GM18858 (cell line): ENCODE results near the gene TERB2.
"Not testable (repeated sequence)": the region's sequence is repeated elsewhere in the genome, so short reads cannot be mapped to it uniquely, and the experiment has no call there.

ENCODE experiments used
- ATAC-seq: cut with Tn5 transposase; IDR thresholded peaks from one replicate; pipeline ENCODE4 v1.9.1; 2021; ENCODE audit not compliant: unreplicated experiment

The TERB2 gene

DNA sequence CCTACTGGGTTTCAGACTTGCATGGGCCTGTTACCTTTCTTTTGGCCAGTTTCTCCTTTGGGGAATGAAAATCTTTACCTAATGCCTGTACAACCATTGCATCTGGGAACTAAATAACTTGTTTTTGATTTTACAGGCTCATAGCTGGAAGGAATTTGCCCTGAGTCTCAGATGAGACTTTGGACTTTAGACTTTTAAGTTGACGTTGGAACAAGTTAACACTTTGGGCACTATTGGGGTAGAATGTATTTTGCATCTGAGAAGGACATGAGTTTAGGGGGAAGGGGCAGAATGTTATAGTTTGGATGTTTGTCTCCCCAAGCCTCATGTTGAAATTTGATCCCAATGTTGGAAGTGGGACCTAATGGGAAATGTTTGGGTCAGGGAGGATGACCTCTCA, 44.7 kb downstream of the TERB2 start:
- ATAC-seq: not testable (repeated sequence)

DNA sequence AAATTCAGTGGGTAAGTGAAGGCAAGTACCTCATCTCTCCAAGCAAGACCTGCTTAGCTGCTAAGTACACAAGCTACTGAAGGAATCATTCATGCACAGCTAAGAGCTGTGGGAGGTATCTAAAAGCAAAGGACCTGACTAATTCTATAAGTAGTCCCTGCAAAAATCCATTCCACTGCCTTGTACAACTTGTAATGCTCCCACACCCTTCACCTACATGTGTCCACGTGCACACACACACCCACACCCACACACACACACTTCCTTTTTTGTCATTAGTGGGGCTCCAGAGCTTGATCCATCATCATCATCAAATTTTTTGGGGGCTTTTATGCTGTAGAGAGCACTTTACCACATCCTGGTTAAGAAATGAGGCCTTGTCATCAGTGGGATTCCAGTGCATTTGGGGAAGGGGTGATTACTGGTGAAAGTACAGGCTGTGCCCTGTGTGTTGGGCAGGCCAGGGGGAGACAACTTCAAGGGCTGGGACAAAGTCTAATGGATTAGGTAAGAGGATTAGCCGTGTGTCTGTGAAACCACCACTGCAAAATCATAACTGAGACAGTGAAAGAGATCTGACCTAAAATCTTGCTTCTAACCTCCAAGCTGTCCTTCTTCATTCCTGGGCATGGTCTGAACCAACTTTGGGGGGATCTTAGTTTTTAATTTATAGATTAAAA, 47.4 kb downstream of the TERB2 start:
- ATAC-seq: not testable (repeated sequence)

DNA sequence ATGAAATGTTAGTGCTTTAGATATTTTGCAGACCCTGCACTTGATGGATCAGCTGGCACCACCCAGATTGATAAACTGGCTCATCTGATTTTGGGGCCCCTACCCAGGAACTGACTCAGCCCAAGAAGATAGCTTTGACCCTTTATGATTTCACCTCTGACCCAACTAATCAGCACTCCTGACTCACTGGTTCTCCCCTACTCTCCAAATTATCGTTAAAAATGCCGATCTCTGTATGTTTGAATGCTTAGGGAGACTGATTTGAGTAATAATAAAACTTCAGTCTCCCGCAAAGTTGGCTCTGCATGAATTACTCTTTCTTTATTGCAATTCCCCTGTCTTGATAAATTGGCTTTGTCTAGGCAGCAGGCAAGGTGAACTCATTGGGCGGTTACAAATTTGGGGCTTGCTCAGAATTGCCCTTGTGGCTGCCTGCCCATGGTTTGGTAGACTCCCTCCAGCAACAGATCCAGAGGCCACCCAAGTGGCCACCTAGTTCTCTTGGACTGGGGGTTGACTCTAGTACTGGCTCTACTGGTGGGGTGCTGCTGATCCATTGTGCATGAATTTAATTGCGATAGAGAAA, 48.2 kb downstream of the TERB2 start:
- not testable (repeated sequence) for ATAC-seq

DNA sequence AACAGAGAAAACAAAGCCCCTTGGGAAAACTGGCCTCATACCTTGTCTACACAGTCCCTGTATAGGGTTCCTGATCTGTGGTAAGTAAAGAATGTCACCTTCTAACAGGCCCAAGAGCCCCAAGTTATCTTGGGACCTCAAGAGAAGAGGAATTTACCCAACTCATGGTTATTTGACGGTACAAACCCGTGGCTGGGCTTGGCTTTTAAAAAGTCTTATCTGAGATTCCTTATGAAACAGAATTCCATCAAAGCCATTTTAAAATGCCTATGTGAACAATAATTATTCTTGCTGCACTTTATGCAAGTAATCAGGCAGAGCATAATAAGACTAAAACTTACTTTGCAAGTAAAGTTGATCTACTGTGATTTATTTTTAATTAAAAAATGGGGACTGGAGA, 52.6 kb downstream of the TERB2 start:
- no peak for ATAC-seq

DNA sequence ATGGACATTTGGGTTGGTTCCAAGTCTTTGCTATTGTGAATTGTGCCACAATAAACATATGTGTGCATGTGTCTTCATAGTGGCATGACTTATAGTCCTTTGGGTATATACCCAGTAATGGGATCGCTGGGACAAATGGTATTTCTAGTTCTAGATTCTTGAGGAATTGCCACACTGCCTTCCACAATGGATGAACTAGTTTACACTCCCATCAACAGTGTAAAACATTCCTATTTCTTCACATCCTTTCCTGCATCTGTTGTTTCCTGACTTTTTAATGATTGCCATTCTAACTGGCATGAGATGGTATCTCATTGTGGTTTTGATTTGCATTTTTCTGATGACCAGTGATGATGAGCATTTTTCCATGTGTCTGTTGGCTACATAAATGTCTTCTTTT, 58.6 kb downstream of the TERB2 start:
- not testable (repeated sequence) for ATAC-seq

DNA sequence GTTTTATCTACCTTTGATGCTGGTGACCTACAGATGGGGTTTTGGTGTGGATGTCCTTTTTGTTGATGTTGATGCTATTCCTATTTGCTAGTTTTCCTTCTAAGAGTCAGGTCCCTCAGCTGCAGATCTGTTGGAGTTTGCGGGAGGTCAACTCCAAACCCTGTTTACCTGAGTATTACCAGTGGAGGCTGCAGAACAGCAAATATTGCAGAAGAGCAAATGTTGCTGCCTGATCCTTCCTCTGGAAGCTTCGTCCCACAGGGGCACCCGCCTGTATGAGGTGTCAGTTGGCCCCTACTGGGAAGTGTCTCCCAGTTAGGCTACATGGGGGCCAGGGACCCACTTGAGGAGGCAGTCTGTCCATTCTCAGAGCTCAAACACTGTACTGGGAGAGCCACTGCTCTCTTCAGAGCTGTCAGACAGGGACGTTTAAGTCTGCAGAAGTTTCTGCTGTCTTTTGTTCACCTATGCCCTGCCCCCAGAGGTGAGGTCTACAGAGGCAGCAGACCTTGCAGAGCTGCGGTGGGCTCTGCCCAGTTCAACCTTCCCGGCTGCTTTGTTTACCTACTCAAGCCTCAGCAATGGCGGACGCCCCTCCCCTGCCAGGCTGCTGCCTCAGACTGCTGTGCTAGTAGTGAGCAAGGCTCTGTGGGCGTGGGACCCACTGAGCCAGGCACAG, 63.9 kb downstream of the TERB2 start:
- ATAC-seq: not testable (repeated sequence)

DNA sequence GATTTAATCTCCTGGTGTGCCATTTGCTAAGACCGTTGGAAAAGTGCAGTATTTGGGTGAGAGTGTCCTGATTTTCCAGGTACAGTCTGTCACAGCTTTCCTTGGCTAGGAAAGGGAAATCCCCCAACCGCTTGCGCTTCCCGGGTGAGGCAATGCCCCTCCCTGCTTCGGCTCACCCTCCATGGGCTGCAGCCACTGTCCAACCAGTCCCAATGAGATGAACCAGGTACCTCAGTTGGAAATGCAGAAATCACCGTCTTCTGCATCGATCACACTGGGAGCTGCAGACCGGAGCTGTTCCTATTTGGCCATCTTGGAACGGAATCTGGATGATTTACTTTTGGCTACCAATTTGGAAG, 64.4 kb downstream of the TERB2 start:
- ATAC-seq: not testable (repeated sequence)

DNA sequence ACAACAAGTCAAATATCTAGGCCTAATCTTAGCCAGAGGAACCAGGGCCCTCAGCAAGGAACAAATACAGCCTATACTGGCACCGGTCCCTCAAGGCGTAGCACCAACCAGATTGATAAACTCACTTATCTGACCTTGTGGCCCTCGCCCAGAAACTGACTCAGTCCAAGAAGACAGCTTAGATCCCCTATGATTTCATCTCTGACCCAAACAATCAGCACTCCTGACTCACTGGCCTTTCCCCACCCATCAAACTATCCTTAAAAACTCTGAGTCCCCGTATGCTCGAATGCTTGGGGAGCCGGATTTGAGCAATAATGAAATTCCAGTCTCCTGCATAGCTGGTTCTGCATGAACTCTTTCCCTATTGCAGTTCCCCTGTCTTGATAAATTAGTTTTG, 64.9 kb downstream of the TERB2 start:
- no peak for ATAC-seq

DNA sequence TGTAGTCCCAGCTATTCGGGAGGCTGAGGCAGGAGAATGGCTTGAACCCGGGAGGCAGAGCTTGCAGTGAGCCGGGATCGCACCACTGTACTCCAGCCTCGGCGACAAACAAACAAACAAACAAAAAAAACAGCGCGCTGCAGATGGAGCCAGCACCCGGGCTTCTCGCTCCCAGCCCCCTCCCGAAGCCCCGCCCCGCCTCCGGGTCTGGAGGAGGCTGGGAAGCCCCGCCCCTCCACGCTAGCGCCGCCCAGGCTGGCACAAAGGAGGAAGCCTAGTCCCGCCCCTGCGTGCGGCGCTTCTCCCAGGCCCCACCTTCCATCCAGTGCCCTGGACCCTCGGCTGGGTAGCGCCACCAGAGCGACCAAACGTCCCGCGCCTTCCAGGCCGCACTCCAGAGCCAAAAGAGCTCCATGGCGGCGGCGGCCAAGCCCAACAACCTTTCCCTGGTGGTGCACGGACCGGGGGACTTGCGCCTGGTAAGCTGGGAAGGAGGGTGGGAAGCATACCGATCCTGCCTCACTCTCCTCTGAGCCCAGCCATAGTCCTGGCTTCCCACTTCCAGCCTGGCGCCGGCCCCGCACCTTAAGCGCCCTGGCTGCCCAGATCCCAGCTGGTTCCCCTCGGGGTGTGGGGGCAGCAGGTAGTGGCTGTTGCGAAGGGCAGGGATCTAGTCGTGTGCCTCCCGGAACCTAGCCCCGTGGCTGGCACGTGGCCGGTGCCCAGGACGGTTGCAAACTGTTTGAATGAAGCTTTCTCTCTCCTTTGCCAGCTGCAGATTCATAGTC, 66.6 kb downstream of the TERB2 start, which contains the start of gene SORD:
SORD (plus strand) TSS at position 325 of the 788 bp plus-strand sequence; CDS start at position 414, 89 bp downstream.
- peak; percentile 96 for ATAC-seq

DNA sequence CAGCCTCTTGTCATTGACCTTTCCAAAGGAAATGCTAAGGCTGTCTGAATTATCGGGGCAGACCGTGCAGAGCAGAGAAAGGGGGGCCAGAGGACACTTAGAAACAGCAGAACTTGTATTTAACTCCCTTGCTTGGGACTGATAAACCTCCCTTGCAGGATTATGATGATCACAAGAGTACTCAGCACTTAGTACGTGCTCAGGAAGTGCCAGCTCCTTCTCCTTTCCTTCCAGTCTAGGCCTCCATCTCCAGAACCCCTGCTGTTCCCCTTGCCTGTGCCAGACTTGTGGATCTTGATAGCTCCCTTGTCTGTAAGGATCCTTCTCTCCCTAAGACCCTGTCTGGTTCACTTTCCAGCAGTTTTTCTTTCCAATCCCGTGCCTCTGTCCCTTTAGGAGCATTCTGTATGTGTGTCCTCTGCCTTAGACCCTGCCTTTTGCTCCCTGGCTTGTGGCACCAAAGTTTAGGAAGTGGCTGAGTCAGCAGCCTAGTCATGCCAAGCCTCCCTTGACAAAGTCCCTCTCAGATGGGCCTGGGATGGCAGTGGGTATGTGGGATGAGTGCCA, 67.3 kb downstream of the TERB2 start:
- no peak for ATAC-seq

DNA sequence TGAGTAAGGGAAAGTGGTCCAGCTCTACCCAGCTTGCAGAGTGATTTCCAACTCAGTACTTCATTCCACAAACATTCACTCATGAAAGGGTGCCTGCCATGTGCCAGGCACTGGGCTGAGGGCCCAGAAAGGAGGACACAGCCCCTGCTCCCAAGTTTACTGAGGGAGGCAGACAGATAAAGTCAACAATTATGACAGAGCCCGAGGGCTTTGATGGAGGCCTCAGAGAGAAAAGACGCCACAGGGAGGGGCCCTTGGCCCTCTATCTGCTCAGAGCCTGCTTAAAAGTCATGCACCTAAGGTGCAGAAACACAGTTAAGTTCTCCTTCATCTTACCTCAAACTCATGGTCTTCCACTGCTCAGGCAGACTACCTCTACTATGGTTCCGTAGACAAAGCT, 68.2 kb downstream of the TERB2 start:
- not testable (repeated sequence) for ATAC-seq

DNA sequence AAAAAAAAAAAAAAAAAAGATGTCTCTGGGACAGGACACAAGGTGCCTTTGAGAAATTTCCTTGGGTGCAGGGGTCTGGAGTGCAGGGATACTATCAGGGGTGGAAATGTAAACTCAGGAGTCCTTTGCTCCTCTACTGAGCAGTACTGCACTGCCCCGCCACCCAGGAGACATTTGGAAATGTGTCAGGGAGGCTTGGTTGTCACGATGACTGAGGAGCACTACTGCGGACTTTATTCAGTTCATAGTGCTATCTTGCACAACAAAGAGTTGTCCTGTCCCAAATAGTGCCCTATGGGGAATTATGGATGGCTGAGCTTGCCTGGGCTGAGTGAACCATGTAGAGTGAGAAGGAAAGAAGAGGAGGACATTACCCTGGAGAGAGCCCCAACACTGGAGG, 69.1 kb downstream of the TERB2 start:
- not testable (repeated sequence) for ATAC-seq

DNA sequence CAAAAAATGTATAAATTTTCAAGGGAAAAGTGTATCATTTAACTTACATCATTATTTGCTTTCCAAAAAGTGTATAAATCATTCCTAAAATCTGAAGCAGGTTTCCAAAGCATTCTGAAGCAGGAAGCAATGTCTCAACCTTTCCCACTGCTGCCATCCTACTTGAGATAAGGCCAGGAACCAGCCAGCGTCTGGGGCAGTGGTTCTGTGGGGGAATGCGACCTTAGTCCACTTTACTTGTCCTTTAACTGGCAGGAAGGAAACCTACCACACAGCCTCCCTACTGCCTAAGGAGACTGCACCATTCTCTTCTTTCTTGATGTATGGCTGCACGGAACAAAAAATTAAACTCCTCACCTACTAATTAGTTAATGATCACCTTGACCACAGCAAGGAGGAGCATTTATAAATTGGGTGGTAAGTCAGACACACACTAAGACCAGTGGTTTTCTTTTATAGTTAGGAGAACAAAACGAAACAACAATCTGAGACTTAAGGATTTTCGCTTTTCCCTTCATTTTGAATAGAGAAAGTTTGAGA, 70.2 kb downstream of the TERB2 start:
- ATAC-seq: no peak

DNA sequence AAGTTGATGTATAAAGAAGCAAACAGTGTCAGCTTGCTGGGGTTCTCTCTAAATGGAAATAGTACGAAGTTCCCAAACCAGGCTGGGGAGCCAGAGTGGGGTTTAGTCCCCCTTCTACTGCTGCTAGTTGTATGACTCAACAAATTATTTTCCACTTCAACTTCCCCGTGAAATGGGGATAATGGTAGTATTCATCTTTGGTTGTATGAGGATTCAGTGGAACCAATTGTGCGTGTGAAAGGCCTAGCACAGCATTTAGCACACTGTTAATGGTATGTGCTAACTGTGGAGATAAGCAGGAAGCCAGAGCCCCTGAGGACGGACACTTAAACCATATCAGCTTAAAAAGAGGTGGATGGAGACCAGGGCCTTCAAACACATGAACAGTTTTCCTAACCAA, 70.7 kb downstream of the TERB2 start:
- ATAC-seq: no peak
